NCI-H2171 treated with DMSO at 0.1 percent for 48 hours (cell line): ENCODE data around the gene TTF1.
"Not testable (repeated sequence)": the region's sequence is repeated elsewhere in the genome, so short reads cannot be mapped to it uniquely, and the experiment has no call there.

Experiments
- DNase-seq: peaks from one replicate; lab custom pipeline; 2025; lab: John Stamatoyannopoulos, UW

Gene TTF1

GRCh38 chr9:132411091-132411508 is 4.5 kb upstream of the TTF1 start:
- DNase-seq = peak; percentile 87

GRCh38 chr9:132410642-132411041 is 4.0 kb upstream of the TTF1 start:
- no peak for DNase-seq

- DNase-seq = peak; percentile 47
These were observed 3.3 kb upstream of the TTF1 start, which contains the start of gene CFAP77 for GRCh38 chr9:132409828-132410528. CFAP77 (plus strand) TSS chr9:132410211; CDS start chr9:132410272, 61 bp downstream.

GRCh38 chr9:132408521-132408920 is 1.9 kb upstream of the TTF1 start:
- DNase-seq = no peak

GRCh38 chr9:132407196-132407595 is 556 bp upstream of the TTF1 start:
- no peak for DNase-seq

GRCh38 chr9:132404228-132404881 is 2.3 kb downstream of the TTF1 start:
- DNase-seq = no peak

GRCh38 chr9:132401824-132402223 is 4.8 kb downstream of the TTF1 start:
- DNase-seq = no peak

GRCh38 chr9:132395560-132395959 is 11.1 kb downstream of the TTF1 start:
- DNase-seq = no peak

- no peak for DNase-seq
These were observed 15.2 kb downstream of the TTF1 start for GRCh38 chr9:132391449-132391848.

GRCh38 chr9:132390966-132391365 is 15.7 kb downstream of the TTF1 start:
- DNase-seq = no peak

GRCh38 chr9:132387133-132387532 is 19.5 kb downstream of the TTF1 start:
- no peak for DNase-seq

GRCh38 chr9:132384376-132384775 is 22.3 kb downstream of the TTF1 start:
- no peak for DNase-seq

GRCh38 chr9:132383462-132383883 is 23.2 kb downstream of the TTF1 start:
- no peak for DNase-seq

GRCh38 chr9:132381966-132382541 is 24.6 kb downstream of the TTF1 start:
- DNase-seq = no peak

- not testable (repeated sequence) for DNase-seq
These were observed 28.2 kb downstream of the TTF1 start for GRCh38 chr9:132378416-132378815.

GRCh38 chr9:132377769-132378168 is 28.9 kb downstream of the TTF1 start:
- not testable (repeated sequence) for DNase-seq

GRCh38 chr9:132372177-132373095 is 34.2 kb downstream of the TTF1 start:
- no peak for DNase-seq

- no peak for DNase-seq
These were observed 36.0 kb downstream of the TTF1 start for GRCh38 chr9:132370592-132370991.

GRCh38 chr9:132369421-132369820 is 37.2 kb downstream of the TTF1 start:
- DNase-seq = no peak

GRCh38 chr9:132367613-132368313 is 38.9 kb downstream of the TTF1 start:
- DNase-seq = no peak

GRCh38 chr9:132366481-132366880 is 40.2 kb downstream of the TTF1 start:
- DNase-seq = no peak
